Stimulated activated CD8-positive, alpha-beta memory T cell treated with anti-CD3 and anti-CD28 coated beads, Interleukin-15, amount 100 ng/mL, for 24 hours (primary cell): ENCODE data around the gene CDH4.

Experiments
- DNase-seq: peaks from one replicate; pipeline ENCODE4 v3.0.0-alpha.2; 2020; ENCODE audit warnings: low read depth

The CDH4 gene

DNA sequence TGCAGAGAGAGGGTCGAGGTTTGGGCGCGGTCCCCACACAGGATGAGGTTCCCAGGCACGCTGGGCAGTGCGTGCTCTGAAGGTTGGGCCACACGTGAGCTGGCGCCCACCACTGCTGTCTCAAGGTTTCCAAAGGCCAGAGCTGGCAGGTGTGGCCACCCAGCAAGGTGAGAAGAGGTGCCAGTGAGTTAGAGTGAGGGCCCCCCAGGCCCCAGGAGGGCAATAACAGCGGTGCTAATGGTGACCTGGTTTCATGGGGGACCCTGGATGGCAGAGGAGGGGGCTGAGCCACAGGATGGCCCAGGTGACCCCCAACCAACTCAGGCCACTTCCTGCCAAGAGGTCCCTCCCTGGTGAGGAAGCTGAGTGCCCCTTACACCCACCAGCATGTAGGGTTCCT is 628.6 kb downstream of the CDH4 start:
- DNase-seq: no peak

GRCh38 chr20:61881416-61881815 is 629.4 kb downstream of the CDH4 start:
- DNase-seq: no peak

- DNase-seq: no peak
Observed at GRCh38 chr20:61881861-61882260, 629.8 kb downstream of the CDH4 start.

DNA sequence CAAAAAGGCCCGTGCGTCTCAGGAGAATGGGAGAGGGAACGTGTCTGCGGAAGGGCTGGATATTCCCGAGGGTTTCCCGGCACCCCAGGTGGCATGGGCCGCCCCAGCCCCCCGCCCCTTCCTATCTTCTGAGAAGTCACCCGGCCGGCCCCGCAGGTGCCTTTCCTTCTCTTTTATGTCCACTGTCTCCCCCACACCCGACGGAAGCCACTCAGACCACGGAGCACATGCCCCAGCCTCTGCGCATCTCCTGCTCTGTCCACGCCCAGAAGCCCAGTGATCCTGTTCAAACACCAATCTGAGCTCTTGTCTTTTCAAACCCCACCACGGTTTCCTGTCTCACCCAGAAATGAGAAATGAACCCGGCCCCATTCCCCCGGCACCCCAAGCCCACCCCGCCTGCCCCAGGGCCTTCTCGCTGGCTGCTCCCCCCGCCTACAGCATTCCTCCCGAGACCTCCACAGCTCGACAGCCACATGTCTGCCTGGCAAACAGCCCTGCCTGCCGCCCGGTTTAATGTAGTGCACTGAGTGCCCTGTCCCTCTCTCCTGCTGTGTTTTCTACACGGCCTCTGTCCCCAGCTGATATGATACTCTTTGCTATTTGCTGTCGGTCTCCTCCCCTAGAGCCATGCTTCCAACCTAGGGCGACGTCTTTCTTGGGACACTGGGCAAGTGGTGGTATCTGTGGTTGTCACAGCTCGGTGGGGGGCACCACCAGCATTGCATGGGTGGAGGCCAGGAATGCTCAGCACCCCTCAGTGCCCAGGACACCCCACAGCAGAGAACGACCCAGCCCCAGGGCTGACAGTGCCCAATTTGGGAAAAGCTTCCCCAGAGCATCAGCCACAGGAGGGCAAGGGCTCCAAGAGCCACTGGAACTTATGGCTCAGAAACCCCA is 630.9 kb downstream of the CDH4 start:
- no peak for DNase-seq

DNA sequence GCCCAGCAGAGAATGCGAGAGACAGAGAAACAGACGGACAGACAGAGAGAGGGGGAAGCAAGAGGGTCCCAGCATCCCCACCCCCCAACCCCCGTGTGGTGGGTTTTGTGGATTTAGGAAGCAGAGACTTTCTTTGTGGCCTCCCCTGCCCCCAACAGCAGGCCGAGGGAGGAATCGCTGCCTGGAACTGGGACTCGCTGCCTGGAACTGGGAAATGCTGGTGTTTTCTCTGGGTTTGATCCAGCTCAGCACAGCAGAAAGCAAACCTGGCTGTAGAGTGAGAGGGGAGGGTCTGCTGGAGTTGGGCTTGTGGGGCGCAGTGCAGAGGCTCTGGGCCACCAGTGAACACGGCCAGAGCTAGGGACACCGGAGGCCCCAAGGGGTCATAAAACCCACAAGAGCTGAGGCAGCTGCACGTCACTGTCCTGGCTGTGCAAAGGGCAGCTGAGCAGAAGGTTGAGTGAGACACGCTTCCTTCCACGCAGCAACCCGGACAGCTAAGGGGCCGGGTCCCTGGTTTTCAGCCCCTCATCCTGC is 631.9 kb downstream of the CDH4 start:
- DNase-seq: no peak

- DNase-seq: no peak
Observed at GRCh38 chr20:61884571-61885389, 632.7 kb downstream of the CDH4 start.

DNA sequence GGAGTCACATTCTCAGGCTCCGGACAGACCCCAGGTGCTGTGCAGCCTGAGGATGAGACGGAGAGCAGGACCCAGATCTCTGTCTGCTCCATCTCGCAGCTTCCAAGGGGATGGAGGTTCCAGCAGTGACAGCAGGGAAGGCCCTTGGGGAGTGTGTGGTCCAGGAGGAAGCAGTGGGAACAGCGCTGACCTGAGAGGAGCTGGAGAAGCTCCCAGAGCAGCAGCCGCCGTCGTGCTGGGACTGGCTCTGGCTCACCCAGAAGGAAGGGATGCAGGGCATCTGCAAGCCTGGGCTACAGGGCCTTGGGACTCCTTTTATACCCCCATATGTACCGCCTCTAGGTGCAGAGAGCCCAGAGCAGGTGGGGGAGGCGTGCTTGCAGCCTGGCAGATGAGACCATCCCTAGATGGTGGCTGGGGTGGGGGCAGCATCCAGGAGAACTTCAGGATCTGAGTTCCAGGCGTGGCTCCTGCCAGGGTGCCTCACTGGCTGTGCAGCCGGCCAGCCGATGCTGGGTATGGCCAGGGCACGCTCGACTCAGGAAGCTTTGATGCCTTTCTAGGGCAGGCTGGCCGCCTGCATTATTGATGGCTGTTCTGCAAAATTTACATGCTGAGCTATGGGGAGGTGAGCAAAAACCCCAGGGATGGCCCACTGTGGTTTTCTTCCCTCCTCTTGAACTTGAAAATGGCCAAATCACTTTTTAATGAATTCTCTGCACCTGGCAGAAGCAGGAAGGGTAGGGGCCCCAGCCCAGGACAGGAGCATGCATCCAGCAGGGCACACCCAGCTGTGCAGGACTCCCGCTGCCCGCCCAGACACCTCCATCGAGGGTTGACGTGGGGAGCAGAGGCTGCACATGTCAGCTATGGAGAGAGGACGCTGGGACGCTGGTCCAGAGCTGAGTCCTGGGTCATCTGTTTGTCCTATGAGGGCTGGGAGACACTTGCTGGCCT is 634.0 kb downstream of the CDH4 start:
- no peak for DNase-seq

DNA sequence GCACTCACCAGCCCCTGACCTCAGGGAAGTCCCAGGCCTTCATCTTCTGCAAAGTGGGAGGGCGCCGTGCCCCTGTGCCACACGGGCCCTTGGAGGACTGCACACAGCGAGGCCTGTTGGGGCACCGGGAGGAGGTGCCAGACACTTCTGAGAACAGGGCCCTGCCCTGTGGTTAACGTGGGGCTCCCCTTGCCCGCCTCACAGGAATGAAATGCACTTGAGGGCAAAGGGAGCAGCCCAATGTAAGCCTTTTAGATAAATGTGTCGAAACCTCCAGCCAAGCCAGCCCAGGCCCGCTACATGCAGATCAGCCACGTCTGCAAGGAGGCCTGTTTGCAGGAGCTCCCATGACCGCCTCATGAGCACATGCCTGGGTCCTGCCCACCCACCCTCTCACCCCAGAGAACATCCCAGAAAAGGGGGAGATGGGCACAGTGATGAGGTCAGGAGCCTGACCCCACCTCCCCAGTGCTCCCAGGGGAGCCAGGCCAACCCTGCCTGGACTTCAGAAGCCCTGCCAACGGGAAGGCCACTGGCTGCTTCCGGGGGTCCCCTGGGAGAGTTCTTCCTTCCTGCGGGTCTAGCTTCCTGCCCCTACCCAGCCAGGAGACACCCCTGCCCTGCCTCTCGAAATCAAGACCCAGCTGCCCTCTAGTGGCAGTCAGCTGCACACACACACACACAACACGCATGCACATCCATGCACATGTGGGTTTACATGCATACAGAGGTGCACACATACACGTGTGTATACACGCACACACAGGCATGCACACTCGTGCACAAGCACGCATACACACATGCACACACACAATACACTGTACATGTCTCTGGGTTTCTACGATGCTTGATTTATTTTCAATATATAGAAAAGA is 634.9 kb downstream of the CDH4 start:
- DNase-seq: no peak

DNA sequence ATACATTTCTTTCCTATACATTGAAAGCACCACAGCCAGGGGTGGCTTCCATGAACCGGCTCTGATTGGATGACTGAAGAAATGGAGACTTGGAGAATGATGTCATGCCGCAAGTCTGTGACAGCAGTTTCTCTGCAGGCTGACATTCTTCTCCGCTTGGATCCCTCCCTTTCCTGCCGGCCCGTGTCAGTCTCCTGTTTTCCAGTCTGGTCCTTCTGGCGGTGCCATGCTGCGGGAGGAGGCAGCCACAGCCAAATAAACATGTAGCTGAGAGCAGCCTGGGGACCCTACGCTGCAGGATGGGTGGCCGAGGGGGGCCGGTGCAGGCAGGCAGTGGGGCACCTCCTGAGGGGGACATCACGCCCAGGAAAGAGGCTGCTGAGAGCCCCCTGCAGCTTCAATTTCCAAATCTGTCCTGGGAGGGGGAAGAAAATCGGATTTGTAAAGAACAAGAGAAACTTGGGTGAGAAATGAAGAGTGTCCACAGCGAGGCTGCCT is 635.6 kb downstream of the CDH4 start:
- no peak for DNase-seq

DNA sequence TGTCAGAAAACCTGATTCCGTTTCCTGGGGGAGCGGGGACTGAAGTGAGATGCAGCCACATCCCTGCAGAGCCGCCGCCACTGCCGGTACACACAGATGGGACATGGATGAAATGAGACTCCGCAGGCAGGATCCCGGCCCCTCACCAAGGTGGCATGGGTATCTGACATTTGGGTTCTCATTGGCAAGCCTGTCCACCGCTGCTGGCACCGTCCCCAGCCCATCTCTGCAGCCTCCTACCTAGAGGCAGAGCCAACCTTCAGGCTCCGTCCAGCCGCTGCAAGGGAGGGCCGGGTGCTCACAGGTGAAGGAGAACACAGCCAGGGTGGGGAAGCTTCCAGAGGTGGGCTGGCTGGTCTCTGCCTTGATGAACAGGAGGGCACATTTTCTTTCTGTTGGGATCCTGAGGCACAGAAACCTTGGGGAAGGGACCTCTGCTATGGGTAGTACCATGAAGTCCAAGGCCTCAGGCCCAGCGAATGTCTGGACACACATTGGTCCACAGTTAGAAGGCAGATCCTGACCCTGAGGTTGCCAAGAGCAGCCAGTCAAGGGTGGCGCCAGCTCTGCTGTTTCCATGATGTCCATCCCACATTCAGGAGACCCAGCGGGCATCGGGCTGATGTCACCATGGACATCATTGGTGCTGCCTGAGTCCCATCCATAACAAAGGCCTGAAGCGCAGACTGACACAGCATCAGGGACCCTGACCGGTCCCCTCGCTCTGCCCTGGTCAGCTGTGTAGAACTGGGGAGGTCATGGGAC is 636.2 kb downstream of the CDH4 start:
- DNase-seq: no peak

- no peak for DNase-seq
Observed at GRCh38 chr20:61889659-61890058, 637.6 kb downstream of the CDH4 start.

DNA sequence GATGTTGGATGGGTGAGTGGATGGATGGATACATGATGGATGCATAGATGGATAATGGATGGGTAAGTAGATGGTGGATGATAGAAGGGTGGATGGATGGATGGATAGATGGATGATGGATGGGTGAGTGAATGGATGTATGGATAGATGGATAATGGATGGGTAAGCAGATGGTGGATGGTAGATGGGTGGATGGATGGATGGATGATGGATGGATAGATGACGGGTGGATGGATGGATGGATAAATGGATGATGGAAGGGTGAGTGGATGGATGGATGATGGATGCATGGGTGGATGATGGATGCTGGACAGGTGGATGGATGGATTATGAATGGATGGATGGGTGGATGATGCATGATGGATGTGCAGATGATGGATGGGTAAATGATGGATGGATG is 638.1 kb downstream of the CDH4 start:
- DNase-seq: no peak

- no peak for DNase-seq
Observed at GRCh38 chr20:61891476-61891875, 639.4 kb downstream of the CDH4 start.

DNA sequence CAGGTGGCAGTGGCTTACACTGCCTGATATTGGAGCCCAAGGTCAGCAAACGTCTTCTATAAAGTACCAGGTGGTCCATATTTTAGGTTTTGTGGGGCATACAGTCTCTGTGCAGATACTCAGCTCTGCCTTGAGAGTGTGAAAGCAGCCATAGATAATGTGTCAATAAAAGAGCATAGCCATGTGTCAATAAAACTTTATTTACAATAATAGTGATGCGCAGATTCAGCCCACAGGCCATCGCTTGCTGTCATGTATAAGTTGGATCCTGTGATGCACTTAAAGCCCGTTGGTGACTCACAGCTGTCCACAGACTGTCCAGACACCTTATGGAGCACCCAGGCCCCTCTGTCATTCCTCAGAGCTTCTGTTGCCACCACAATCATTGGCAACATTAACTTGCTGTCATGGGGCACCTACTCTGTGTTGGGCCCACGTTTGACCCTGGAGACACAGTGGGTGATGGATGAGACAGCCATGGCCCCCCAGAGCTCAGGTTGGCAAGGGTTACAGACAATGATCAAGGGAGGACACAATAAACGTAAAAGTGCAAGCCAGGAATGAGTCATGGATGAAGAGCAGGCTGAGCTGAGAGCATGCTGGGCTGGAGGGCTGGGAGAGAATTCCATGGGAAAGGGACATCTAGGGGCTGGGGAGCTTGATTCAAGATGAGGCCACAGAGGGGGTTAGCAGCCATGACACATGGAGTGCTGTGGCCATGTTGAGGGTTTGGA is 640.0 kb downstream of the CDH4 start:
- DNase-seq: no peak

DNA sequence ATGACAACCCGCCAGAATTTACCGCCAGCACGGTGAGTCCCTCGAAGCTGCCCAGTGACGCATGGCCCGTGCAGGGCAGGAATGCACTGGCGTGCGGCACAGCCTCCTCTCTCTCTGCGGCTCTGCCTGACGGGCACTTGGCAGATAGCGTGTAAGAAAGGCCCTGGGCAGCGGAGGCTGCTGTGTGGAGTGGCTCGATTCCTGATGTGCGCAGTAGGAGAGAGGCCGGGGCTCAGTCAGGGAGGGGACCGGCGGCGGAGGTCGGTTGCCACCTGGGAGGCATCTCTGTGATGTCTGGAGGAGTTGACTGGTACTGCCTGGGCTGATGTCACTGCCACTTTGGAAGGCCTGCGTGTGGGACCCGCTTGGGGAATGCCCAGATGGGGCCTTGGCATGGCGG is 643.0 kb downstream of the CDH4 start:
- DNase-seq: no peak

GRCh38 chr20:61895686-61896057 is 643.6 kb downstream of the CDH4 start:
- DNase-seq: no peak

DNA sequence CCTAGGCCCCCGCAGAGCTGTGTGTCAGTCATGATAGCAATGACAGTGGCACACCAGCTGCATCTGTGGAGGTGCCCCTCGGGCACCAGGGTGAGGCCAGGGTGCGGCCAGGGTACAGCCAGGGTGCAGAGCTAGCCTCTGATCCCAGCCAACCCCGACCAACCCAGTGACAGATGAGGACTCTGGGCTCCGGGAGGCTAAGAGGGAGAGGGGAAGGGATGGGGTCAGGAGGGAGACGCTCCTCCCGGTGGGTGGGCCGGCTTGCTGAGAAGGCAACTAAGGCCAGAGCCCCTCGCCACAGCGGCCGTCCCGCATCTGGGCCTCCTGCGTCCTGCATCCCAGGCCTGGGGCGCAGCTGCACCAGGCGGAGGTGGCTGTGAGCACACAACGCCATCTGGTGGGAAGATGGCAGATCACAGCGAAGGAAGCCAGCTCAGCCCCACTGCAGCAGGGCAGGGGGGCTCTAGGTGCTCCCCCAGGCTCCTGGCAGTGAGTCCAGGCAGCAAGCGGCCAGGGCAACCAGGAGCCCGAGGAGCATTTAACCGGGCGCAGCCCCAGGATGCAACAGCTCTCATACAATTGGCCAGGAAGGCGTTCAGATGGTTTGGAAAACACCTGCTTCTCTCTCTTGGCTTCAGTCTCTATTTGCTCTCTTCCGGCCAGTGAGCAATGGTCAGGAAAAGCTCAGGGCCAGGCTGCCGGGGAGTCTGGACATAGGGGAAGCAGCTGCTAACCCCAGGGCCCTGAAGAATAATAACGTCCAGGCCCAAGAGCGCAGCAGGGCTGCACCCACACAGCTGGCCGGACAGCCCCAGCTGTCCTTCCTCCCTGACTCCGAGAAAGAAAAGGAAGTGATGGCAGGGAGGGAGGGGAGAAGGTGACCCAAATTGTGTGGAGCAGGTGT is 644.2 kb downstream of the CDH4 start:
- no peak for DNase-seq
